Measurements from ENCODE around the gene RBMY1D. TPM values are rescaled to one million over a fixed set of nuclear protein-coding genes. Genes with fewer than 3 reads are reported as not detected.

Gene RBMY1D
- total and polyA plus RNA-seq, 9 donors: not detected

DNA sequence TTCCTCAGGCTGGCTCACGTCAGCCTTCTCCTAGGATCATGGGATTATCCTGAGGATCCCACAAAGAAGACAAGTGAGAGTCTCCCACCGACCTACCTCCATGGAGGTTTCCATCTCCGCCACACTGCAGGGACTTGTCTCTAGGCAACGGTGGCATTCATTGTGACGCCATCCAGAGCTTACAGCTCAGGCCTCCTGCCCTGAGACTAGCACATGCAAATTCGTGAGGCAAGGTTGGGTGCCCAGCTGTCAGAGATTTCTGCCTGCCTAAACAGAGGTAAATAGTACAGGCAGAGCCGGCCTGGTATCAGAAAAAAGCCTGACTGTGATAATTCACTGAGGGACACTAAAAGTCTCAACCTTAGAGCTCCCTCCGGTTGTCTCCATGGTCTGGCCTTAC, 58.0 kb downstream of the RBMY1D start:
- H3K27ac ChIP-seq: no peak overlapping the region
- H3K4me1 ChIP-seq (ENCODE audit: insufficient read depth): no peaks in the 10 kb centered on the region
- H3K27me3 ChIP-seq: no peaks in the 10 kb centered on the region
- no peak overlapping the region for H3K4me3 ChIP-seq
- WGBS, 3 donors: no CpG with 5 or more reads among the region's 8 CpGs
- H3K36me3 ChIP-seq: no peaks in the 10 kb centered on the region
- DNase-seq: no peak
- no peak for TF ChIP-seq POLR2A (IDR thresholded peaks at IDR 0.05)
- TF ChIP-seq, protein P1, sequence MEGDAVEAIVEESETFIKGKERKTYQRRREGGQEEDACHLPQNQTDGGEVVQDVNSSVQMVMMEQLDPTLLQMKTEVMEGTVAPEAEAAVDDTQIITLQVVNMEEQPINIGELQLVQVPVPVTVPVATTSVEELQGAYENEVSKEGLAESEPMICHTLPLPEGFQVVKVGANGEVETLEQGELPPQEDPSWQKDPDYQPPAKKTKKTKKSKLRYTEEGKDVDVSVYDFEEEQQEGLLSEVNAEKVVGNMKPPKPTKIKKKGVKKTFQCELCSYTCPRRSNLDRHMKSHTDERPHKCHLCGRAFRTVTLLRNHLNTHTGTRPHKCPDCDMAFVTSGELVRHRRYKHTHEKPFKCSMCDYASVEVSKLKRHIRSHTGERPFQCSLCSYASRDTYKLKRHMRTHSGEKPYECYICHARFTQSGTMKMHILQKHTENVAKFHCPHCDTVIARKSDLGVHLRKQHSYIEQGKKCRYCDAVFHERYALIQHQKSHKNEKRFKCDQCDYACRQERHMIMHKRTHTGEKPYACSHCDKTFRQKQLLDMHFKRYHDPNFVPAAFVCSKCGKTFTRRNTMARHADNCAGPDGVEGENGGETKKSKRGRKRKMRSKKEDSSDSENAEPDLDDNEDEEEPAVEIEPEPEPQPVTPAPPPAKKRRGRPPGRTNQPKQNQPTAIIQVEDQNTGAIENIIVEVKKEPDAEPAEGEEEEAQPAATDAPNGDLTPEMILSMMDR (IDR thresholded peaks at IDR 0.05): no peak
- no peak for TF ChIP-seq EP300 (IDR thresholded peaks at IDR 0.05)
- no peaks in the 10 kb centered on the region for H3K9me3 ChIP-seq
- intact Hi-C loops (cut with DNase I): no loop called here

DNA sequence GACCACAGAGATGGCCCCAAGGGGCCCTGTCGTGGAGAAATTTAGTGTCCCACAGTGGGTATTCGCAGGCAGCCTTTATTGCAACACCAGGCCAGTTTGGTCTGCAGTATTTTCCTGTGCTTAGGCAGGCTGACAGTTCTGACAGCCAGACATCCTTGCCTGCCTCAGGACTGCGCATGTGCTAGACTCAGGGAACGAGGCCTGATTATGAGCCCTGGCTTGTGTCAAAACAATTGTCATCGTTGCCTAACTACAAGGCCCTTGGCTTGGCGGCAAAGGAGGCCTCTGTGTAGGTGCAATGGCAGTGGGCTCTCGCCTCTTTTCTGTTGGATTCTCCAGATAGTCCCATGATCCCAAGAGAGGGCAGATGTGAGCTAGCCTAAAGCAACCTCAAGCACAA, 59.3 kb downstream of the RBMY1D start:
- Histone ChIP-seq H3K27me3 (no peaks in the 10 kb centered on the region), H3K9me3 (no peaks in the 10 kb centered on the region), H3K4me1 (ENCODE audit: insufficient read depth) (no peaks in the 10 kb centered on the region), H3K27ac (no peak overlapping the region), H3K4me3 (no peak overlapping the region), H3K36me3 (no peaks in the 10 kb centered on the region)
- TF ChIP-seq EP300 (IDR thresholded peaks at IDR 0.05): no peak
- TF ChIP-seq POLR2A (IDR thresholded peaks at IDR 0.05): no peak
- WGBS, 3 donors: no CpG with 5 or more reads among the region's 7 CpGs
- no peak for DNase-seq
- intact Hi-C loops (cut with DNase I): no loop called here

Other genes with a start within 250 kb of the RBMY1D start
- not detected for gene RBMY1E, start 23.5 kb upstream of the RBMY1D start, total RNA-seq
- gene RBMY1E, start 23.5 kb upstream of the RBMY1D start, polyA plus RNA-seq: not detected